Activated T-cell treated with anti-CD3 and anti-CD28 coated beads, Interleukin-2, amount 50 U/mL, for 1 hour (primary cell): ENCODE measurements around the gene MZT2A.
"Not testable (repeated sequence)": the region's sequence is repeated elsewhere in the genome, so short reads cannot be mapped to it uniquely, and the experiment has no call there.

Experiments
- DNase-seq: peaks from one replicate; pipeline ENCODE4 v3.0.0-alpha.2; 2020

The MZT2A gene

GRCh38 chr2:131490616-131491468 is 1.4 kb downstream of the MZT2A start:
- DNase-seq: not testable (repeated sequence)

- no peak for DNase-seq
These were observed 3.6 kb downstream of the MZT2A start for GRCh38 chr2:131488306-131489205.

DNA sequence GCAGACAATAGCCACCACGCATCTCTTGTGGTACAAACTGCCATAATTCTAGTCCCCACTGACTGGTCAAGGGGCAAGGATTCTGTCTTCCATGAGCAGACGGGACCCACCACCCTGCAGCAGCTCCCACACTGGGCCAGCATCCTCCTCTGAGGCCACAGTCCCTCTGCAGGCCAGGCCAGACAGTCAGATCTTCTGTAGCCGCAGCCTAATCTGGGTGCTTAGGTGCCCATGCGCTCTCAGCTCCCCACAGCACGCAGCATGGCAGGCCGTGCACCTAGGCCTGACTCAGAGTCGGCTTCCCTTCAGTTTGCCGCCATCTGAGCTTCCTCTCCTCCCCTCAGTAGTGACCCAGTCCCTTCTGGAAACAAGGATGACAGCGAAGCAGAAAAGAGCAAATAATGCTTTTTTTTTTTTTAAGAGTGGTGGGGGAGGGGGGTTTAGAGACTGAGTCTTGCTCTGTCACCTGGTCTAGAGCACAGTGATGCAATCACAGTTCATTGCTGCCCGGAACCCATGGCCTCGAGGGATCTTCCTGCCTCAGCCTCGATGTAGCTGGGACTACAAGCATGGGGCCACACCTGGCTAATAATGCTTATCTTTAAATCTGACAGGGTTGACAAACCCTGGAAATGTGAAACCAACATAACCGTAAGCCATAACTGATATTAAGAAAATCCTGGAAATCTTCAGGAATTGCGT is 5.8 kb downstream of the MZT2A start:
- DNase-seq: not testable (repeated sequence)

GRCh38 chr2:131484906-131485460 is 7.2 kb downstream of the MZT2A start:
- not testable (repeated sequence) for DNase-seq

DNA sequence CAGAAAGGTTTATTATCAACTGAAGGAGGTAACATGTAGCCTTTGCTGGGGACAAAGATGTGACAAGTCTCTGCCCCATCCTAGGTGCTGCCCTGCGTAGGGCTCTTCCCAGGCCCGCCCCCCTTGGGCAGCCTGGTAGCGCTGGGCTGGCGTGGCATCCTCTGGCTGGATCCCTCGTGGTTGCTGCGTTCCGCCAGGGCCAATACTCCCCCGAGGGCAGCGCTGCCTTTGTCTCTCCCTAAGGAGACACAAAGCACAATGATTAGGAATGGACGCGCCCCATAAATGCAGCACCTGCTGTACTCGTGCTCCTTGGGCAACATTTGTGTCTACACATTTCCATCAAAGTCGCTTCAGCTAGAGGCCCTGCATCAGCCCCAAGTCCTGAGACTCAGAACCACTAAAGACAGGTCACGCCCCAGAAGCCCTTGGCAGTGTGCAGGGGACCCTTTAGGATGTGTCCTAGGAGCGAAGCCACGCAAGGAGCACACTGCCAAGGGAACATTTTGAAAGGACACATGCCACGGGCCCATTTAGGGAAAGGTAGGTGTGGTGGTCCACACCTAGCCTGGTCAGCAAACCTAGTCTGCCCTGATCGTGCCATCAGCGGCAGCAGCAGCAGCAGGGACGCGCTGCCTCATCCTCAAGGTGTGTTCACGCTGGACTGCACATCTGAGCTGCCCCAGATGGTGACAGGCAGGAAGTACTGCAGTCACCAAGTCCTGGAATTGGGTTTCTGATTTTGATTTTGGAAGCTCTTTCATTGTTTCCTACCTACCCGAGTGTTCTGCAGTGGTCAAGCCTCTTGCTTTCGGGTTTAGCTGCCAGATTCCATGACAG is 8.0 kb downstream of the MZT2A start:
- not testable (repeated sequence) for DNase-seq

DNA sequence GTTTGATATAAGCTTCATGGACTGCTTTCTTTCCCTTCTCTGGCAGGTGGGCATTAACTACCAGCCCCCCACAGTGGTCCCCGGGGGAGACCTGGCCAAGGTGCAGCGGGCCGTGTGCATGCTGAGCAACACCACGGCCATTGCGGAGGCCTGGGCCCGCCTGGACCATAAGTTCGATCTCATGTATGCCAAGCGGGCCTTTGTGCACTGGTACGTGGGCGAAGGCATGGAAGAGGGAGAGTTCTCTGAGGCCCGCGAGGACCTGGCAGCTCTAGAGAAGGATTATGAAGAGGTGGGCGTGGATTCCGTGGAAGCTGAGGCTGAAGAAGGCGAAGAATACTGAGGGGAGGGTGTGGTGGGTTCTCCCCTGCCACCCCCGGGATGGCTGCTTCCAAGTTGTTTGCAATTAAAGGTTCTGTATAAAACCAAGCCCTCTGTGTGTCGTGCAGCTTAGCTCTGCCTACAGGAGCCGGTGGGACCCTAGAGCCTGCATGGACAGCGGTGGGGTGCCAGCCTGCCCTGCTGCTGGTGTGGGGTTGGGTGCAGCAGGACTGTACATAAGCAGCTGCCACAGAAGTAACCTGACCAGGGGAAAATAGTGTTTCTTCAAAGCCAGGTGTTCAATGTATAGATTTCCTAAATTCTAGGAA is 9.6 kb downstream of the MZT2A start:
- not testable (repeated sequence) for DNase-seq

DNA sequence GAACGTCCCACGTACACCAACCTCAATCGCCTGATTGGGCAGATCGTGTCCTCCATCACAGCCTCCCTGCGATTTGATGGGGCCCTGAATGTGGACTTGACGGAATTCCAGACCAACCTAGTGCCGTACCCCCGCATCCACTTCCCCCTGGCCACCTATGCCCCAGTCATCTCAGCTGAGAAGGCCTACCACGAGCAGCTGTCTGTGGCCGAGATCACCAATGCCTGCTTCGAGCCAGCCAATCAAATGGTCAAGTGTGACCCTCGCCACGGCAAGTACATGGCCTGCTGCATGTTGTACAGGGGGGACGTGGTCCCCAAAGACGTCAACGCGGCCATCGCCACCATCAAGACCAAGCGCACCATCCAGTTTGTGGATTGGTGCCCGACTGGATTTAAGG is 11.8 kb downstream of the MZT2A start:
- not testable (repeated sequence) for DNase-seq

DNA sequence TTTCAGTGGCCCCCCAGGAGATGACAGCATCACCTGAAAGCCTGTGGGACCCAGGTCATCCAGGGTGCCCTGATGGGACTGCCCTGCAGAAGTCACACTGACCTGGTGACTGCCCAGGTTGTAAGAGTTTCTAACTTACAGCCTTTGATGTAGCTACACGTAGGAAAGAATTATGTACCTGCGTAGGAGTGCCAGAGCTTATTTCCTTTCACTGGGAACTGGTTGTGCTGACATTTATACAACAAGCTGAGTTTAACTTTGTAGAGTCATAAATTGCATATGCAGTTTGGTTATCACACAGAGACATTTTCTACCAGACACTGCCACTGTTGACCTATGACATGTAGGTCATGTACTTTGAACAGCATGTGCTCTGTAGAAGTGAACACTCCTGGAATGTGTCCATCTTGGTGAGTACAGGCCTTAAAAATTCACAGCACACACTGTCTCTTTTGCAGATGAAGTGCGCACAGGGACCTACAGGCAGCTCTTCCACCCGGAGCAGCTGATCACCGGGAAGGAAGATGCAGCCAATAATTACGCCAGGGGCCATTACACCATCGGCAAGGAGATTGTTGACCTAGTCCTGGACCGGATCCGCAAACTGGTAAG is 13.2 kb downstream of the MZT2A start:
- not testable (repeated sequence) for DNase-seq

DNA sequence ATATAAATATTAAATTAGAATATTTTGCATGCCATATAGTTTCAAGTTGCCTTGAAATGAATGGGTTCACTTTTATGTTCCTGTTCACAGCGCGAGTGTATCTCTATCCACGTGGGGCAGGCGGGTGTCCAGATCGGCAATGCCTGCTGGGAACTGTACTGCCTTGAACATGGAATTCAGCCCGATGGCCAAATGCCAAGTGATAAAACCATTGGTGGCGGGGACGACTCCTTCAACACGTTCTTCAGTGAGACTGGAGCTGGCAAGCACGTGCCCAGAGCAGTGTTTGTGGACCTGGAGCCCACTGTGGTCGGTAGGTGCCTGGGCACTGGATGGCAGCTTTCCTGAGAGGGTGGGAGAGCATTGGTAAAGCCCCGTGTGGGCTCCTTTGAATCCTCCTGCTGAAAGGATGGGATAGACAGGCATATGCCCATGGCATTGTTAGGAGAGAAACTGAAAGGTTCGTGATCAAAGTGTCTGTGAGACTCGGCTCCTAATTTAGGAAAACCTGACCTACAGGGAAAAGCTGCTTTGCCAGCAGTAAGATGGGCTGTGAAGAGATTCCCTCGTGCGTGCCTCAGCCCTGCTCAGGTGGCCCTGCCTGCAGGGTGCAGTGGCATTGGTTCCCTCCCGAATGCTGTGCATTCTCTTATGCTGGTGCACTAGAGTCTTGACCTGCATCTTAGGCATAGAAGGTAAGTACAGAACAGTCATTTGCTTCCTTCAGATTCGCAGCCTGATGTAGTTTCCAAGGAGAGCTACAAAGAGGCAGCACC is 13.9 kb downstream of the MZT2A start:
- not testable (repeated sequence) for DNase-seq

DNA sequence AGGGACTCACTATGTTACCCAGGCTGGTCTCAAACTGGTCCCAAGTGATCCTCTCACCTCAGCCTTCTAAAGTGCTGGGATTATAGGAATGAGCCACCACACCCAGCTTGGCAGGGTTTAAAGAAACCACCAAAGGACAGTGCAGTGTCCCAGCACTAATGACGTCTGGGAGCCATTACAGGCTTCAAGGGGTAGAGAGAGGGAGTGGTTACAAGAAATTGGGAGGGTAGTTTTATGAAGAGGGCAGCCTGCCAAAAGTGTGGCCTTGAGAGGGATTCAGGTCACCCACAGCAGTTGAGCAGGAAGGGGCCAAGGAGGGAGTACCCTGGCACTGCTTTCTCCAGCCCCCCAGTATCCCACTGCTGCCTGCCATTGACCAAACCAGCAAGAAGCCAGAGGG is 15.0 kb downstream of the MZT2A start:
- not testable (repeated sequence) for DNase-seq

GRCh38 chr2:131476363-131476762 is 15.8 kb downstream of the MZT2A start:
- DNase-seq: not testable (repeated sequence)

- no peak for DNase-seq
These were observed 16.4 kb downstream of the MZT2A start, which contains the start of gene TUBA3D for GRCh38 chr2:131475831-131476230. Gene TUBA3D (plus strand): TSS chr2:131476119. CDS start chr2:131476200, 81 bp downstream.

GRCh38 chr2:131473266-131473665 is 18.9 kb downstream of the MZT2A start:
- DNase-seq: not testable (repeated sequence)

DNA sequence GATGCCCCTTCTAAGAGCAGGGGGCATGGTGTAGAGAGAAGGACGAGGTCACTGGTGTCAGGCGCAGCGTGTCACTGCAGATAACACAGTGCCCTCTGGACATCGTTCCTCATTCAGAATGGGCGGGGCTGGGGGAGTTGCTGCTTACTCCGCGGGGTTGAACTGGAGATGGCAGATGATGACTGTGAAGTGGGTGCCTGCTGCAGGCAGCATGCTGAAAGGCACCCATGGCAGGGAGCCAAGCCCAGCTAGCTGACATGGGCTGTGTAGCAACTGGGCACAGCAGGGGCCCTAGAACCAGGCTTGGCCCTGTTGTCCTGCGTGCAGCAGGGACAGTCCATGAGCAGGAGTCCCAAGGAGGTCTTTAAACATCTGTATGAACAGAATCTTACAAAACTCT is 20.6 kb downstream of the MZT2A start:
- DNase-seq: not testable (repeated sequence)

- DNase-seq: not testable (repeated sequence)
These were observed 21.3 kb downstream of the MZT2A start for GRCh38 chr2:131470944-131471343.

- not testable (repeated sequence) for DNase-seq
These were observed 24.5 kb downstream of the MZT2A start for GRCh38 chr2:131467722-131468121.

GRCh38 chr2:131454914-131455313 is 37.3 kb downstream of the MZT2A start:
- not testable (repeated sequence) for DNase-seq

GRCh38 chr2:131451265-131451949 is 40.8 kb downstream of the MZT2A start:
- not testable (repeated sequence) for DNase-seq

DNA sequence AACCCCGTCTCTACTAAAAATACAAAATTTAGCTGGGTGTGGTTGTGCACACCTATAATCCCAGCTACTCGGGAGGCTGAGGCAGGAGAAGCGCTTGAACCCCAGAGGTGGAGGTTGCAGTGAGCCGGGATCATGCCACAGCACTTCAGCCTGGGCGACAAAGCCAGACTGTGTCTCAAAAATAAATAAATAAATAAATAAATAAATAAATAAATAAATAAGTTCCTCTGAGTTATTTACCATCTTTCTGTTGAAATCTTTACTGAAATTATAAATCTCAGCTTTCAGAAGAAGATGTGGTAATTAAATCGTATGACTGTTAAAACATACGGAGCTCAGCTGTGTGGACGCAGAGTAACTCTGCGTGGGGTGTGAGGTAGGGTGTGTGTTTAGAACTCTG is 44.2 kb downstream of the MZT2A start:
- DNase-seq: not testable (repeated sequence)
